H1 (cell line): ENCODE results near the gene TCEANC. TPM values are rescaled to one million over a fixed set of nuclear protein-coding genes. Genes with fewer than 3 reads are reported as not detected.

Experiments used
- BRCA1 ChIP-seq: IDR thresholded peaks from 2 replicates; pipeline ENCODE4 v1.6.1; 2012; ENCODE audit warnings: low read depth, low read length, improper control_type of control experiment
- CHD1 ChIP-seq: IDR thresholded peaks from 2 replicates; pipeline ENCODE4 v1.6.1; 2012; ENCODE audit warnings: low read depth, low read length, improper control_type of control experiment
- CREB1 ChIP-seq: IDR thresholded peaks from 2 replicates; pipeline ENCODE4 v1.6.1; 2012; ENCODE audit warnings: inconsistent platforms
- CTBP2 ChIP-seq: IDR thresholded peaks from 2 replicates; pipeline ENCODE4 v1.7.0; 2011; ENCODE audit warnings: borderline replicate concordance, mild to moderate bottlenecking, moderate library complexity, mixed read lengths, low read length; ENCODE audit not compliant: insufficient read depth, insufficient read length
- EP300 ChIP-seq, 2 experiments: IDR thresholded peaks; 1 replicate in 1 of 2; 2 replicates in 1 of 2; pipeline ENCODE4 v1.6.1; 2011 to 2012; ENCODE audit warnings: low read depth in 2 of 2, low read length in 2 of 2, mild to moderate bottlenecking in 2 of 2, borderline replicate concordance in 1 of 2, inconsistent platforms in 1 of 2, moderate library complexity in 1 of 2
- POLR2AphosphoS5 ChIP-seq: IDR thresholded peaks from 2 replicates; pipeline ENCODE4 v1.6.1; 2011; ENCODE audit warnings: low read depth, low read length
- RXRA ChIP-seq: IDR thresholded peaks from 2 replicates; pipeline ENCODE4 v1.6.1; 2011; ENCODE audit warnings: low read depth, mild to moderate bottlenecking, low read length, moderate library complexity; ENCODE audit not compliant: insufficient read depth
- SP4 ChIP-seq: IDR thresholded peaks from 2 replicates; pipeline ENCODE4 v1.6.1; 2012; ENCODE audit warnings: low read length, inconsistent platforms
- TAF7 ChIP-seq: optimal IDR thresholded peaks from 2 replicates; pipeline ENCODE3; 2011; ENCODE audit warnings: low read depth, mild to moderate bottlenecking, inconsistent platforms, low read length, moderate library complexity, borderline replicate concordance
- polyA plus RNA-seq, 7 experiments: library from polyadenylated mRNA; depleted of rRNA in 3 of 7; stranded (reverse) in 5 of 7; unstranded in 2 of 7; fragments of >200 nt in 5 of 7; fragments of 200-250 nt in 2 of 7; gene quantifications; 1 replicate in 5 of 7; 2 replicates in 1 of 7; 4 replicates in 1 of 7; pipeline versions ENCODE4 v1.2.1 to v1.2.3, GENCODE V29; 2011 to 2013; ENCODE audit warnings: missing spikeins in 2 of 7, mixed read lengths in 2 of 7
- total RNA-seq: library from RNA; stranded (reverse); fragmentation: NEBNext Ultra II Directional; extraction: Animal tissue kit (Norgen Biotek cat#: 25700); gene quantifications from 2 replicates; pipeline ENCODE4 v1.2.1, GENCODE V29; 2021

Gene TCEANC
- total and polyA plus RNA-seq, 2 of the 8 experiments (the other 6 are each of a cell fraction or from before 2014, with no cell fraction given): 0.88 to 2.0 TPM

- TF ChIP-seq BRCA1 (no peak), EP300 (IDR thresholded peaks at IDR 0.05; ENCODE audit: borderline replicate concordance in 1 of 2, low read depth in 2 of 2, low read length in 2 of 2) (no peak), TAF7 (no peak), POLR2AphosphoS5 (no peak), CREB1 (no peak), SP4 (no peak), RXRA (no peak), CHD1 (no peak), CTBP2 (no peak)
These were observed 47.4 kb downstream of the TCEANC start (continued) for GRCh38 chrX:13700380-13700779.
